GM18517 (cell line): ENCODE data around the gene CYTH1.

Experiments used
- ATAC-seq: cut with Tn5 transposase; IDR thresholded peaks from one replicate; pipeline ENCODE4 v1.9.1; 2021; ENCODE audit warnings: mild to moderate bottlenecking, moderate library complexity; ENCODE audit not compliant: unreplicated experiment

Gene CYTH1

DNA sequence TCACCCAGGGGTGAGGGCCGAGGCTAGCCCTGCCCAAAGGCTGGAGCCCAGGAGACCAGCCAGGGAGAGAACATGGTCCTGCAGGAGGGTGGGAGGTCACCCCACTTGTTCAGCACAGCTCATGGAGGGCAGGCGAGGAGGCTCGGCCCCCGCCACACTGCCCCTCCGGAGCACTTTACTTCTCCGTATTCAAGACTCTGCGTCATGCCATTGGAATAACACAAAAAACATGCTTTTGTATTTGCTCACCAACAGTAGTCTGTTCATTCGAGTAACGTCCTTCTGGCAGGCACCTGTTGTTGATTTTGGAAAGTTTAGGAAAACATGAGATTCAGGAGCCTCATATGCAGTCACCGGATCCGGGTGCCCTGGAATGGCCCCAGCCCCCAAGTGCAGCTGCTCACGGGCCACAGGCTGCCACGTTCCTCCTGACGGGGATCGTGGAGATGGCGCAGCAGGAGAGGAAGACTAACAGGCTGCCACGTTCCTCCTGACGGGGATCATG lies 123.7 kb downstream of the CYTH1 start:
- no peak for ATAC-seq

GRCh38 chr17:78655251-78655940 lies 126.7 kb downstream of the CYTH1 start:
- no peak for ATAC-seq

DNA sequence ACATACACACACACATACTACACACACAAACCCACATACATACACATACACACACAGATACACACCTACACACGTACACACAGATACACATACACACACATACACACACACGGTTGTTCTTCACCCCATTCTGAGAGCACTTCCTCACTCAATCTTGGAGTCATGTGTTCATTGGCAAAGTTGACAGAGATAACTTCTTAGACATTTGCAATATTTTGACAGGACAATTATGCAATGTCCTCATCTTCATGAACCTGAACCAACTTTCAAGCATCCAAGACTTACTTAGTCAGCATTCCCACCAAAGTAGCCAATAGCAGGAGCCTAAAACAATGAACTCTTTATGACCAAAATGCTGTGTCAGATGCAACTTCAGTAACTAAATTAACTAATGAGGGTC lies 127.7 kb downstream of the CYTH1 start:
- no peak for ATAC-seq

DNA sequence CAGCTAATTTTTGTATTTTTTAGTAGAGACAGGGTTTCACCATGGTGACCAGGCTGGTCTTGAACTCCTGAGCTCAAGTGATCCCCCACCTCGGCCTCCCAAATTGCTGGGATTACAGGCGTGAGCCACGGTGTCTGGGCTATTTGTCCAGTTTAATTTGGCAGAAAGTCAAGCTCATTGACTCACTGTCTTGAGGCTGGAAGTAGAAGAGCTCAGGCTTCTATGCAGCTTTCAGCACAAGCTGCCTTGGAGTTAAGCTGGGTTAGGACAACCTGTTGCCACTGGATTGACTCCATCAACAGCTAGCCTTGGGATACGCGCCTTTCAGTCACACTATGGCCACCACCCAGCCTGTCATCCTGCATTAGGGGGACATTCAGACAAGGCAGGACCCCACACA lies 128.7 kb downstream of the CYTH1 start:
- no peak for ATAC-seq

GRCh38 chr17:78652913-78653312 lies 129.2 kb downstream of the CYTH1 start:
- ATAC-seq = no peak

- no peak for ATAC-seq
These were observed 130.0 kb downstream of the CYTH1 start for GRCh38 chr17:78652024-78652423.

- no peak for ATAC-seq
These were observed 130.5 kb downstream of the CYTH1 start for GRCh38 chr17:78651554-78651953.

DNA sequence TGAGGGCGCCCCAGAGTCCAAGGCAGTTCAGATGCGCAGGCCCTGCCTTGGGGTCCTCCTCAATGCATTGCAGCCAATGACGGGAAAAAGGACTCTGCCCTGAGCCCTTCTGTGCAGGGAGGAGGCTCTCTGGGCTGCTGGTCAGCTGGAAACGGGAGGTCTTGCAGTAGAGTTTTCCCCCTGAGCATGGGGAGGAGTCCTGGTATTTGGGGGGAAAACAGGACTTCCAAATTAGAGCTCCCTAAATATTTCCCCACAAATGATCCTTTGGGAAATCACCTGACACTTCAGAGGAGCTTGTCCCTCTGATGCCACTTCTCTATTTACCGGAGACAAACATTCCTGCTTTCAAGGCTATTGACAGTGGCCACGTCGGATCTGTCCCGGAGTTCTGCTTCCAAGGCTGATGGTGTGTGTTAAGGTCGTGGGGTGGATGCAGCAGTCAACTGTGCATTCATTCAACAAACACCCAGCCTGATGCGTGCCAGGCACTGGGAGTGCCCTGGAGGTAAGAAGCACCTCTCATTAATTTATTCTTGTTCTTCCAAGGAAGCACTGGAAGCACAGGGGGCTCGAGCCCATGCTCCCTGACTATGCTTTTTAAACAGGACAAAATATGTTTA lies 131.9 kb downstream of the CYTH1 start:
- ATAC-seq = no peak

DNA sequence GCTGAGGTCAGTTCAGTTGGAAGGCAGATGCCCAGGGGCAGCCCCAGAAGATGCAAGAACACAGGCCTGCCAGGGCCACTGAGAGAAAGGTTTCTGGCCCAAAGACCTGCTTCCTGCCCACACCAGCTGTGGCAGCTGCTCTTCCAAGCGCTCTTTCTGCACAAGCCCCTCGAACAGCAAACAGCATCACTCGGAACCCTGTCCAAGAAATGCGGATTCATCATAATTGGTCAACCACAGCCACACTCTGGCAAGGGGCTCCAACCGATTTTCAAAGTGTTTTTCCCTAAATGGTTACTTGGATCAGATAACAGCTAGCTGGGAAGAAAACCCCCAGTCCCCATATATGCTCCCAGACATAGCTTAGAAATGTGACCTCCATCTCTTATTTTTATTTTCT lies 133.8 kb downstream of the CYTH1 start:
- no peak for ATAC-seq

- no peak for ATAC-seq
These were observed 135.0 kb downstream of the CYTH1 start for GRCh38 chr17:78647032-78647431.

DNA sequence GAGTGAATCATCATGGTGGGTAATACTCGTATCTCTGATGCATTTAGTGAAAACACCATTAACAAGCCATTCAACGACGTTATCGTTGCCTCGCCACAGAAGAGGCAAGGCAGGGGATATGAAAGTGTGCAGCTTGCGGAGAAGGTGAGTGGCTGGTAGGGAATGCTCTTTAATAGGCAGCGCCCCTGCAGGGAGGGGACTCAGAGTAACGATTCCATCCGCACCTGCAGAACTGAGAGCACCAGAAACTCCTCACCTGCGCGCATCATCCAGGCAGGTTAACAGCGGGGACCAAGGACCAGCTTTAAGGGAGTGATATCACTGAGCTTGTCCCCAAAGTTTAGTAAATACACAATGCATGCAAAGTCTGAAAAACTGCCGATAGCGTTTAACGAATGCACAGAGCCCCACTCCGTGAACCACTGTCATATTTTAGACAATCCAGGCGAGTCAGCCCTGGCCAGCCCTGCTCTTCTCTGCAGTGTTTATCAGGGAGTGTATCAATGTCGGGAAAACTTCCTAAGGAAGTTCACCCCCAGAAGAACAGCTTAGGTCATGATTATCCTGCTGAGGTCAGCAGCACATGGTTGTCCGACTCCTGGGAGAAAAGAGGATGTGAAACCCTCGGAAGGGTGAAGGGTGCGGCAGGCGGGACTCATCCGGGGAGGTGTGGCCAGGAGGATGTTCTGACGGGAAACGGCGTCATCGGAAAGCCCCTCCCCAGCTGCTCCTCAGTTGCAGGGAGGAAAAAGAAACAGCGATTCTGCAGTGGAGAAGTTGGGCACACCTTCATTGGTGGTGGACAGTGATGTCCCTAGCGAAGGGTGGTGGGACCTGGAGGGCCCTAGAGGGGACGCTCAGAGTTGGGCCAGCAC lies 136.4 kb downstream of the CYTH1 start:
- no peak for ATAC-seq

GRCh38 chr17:78644931-78645351 lies 137.1 kb downstream of the CYTH1 start:
- no peak for ATAC-seq

DNA sequence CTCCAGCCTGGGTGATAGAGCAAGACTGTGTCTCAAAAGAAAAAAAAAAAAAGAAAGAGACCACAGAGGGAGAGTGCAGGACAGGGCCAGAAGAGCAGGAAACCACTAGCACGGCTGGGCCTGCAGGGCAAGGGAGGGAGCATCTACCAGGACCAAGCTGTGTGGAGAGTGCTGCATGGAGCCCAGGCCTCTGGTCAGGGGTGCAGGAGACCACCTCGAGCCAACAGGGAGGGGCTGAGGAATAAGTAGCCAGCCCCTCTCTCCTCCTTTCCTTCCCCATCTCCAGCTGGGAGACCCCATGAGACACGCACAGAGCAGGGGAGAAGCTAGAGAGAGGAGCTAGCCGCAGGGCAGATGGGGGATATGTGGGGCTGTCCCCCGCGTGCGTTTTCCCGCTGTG lies 137.8 kb downstream of the CYTH1 start:
- ATAC-seq = no peak

DNA sequence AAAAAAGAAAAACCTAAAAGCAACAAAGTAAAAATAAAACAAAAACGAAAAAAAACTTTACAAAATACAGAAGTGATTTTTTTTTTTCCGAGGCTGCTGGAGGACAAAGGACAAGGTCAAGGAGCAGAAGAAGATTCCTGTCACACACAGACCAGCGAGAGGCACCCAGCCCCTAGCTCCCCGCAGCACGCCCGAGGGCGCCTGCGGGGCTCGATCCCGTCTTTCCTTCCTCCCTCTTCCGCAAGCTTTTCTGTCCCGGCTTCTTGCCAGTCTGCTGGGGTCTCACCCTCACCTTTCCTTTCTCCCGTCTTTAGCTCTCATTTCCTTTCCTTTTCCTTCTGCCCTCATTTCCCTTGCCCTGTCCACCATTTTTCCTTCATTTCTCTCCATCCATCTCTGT lies 138.7 kb downstream of the CYTH1 start:
- ATAC-seq = no peak

DNA sequence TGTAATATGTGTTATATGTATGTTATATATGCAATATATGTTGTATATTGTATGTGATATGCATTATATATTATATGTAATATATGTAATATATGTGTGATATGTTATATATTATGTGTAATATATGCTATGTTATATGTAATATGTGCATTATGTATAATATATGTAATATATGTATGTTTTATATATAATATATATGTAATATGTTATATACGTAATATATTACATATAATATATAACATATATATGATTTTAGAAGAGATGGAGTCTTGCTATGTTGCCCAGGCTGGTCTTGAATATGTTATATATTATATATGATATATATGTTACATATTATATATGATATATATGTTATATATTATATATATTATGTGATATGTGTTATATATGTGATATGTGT lies 139.4 kb downstream of the CYTH1 start:
- no peak for ATAC-seq

- ATAC-seq = no peak
These were observed 140.4 kb downstream of the CYTH1 start for GRCh38 chr17:78641666-78642065.

- ATAC-seq = no peak
These were observed 140.8 kb downstream of the CYTH1 start for GRCh38 chr17:78641243-78641642.

GRCh38 chr17:78640700-78641099 lies 141.4 kb downstream of the CYTH1 start:
- ATAC-seq = no peak

DNA sequence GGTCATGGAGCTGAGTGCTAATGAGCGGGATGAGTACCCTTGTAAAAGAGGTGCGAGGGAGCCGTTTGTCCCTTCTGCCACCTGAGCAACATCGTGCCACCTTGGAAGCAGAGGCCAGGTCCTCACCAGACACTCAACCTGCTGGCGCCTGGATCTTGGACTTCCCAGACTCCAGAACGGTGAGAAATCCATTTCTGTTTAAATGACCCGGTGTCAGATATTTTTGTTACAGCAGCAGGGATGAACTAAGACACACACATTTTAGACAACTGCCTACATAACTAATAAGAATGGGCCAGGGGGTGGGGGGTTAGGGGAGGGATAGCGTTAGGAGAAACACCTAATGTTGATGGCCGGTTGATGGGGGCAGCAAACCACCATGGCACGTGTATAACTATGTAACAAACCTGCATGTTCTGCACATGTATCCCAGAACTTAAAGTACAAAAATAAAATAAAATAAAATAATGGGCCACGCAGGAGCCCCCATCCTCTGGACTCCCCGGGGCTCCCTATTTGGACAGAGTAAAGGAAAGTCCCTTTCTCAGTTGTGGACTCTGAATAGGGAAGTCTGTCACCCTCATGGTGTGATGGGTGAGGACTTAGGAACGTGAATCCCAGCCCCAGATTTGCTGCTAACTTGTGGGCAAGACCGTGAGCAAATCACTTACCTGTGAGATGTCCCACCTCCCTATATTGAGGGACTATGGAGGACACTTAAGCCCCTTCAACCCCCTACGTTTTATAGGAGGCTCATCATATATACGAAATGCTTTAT lies 144.2 kb downstream of the CYTH1 start:
- ATAC-seq = no peak

DNA sequence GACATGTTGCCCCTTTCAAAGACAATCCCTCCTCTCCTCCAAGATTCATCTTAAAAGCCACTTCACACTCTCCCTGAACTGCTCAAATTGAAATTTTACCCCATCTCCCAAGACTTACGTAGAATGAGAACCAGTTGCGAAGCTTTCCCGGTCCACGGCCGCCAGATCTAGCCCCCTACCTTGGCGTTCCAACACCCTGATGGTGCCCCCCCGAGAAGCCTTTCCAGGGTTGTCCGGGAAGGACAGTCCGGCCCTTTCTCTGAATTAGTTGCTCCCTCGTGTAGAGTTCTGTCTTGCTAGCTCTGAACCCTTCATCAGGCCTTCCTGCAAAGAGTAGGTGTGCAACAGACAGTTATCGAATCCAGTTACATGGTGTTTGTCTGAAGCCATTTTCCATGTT lies 144.9 kb downstream of the CYTH1 start:
- ATAC-seq = no peak

DNA sequence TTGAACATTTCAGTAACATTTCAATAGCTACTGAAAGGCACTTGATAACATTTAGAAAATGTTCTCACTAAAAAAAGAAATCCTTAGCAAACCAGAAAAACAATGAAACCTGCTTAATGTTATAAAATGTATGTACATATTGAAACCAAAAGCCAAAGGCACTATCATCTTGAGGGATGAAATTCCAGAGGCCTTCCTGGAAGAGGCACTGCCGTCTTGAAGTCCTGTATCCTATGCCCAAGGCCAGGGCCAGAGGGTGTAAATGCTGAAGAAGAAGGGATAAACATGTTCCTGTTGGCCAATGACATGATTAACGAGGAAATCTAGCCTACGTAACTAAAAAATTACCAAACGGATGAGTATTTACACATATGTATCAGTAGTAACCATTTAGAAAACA lies 147.9 kb downstream of the CYTH1 start:
- ATAC-seq = no peak
